Thyroid gland (tissue), 4 donors: Measurements from ENCODE around the gene BACH2. TPM values are rescaled to one million over a fixed set of nuclear protein-coding genes. Genes with fewer than 3 reads are reported as not detected.

ENCODE experiments used
- DNase-seq, 2 donors: peaks; one replicate each; pipeline ENCODE4 v3.0.0-alpha.2; 2019
- H3K27ac ChIP-seq, 3 donors: fragments of 200-600 bp; sonication (generic); 1 replicate in 2 of 3; 2 replicates in 1 of 3; pipeline ENCODE4 v1.5.1; 2016 to 2019; ENCODE audit warnings: mild to moderate bottlenecking in 1 of 3, moderate library complexity in 1 of 3
- H3K27me3 ChIP-seq: fragments of 200-600 bp; sonication (generic); one replicate; pipeline ENCODE4 v1.5.1; 2019
- H3K36me3 ChIP-seq, 2 donors: fragments of 200-600 bp; sonication (generic); one replicate each; pipeline ENCODE4 v1.5.1; 2016 to 2019
- H3K4me1 ChIP-seq, 2 donors: fragments of 200-600 bp; sonication (generic); one replicate each; pipeline ENCODE4 v1.5.1; 2017 to 2019
- H3K4me3 ChIP-seq, 3 donors: fragments of 200-600 bp; sonication (generic); replicated peaks in 1 of 3; 1 replicate in 2 of 3; 2 replicates in 1 of 3; pipeline ENCODE4 v1.5.1; 2016; ENCODE audit warnings: mild to moderate bottlenecking in 1 of 3
- H3K9me3 ChIP-seq: fragments of 200-600 bp; sonication (generic); one replicate; pipeline ENCODE4 v1.5.1; 2017
- CTCF ChIP-seq, 6 experiments: fragments of 200-600 bp in 3 of 6; fragments of 450-650 bp in 3 of 6; sonication (generic) in 3 of 6; IDR thresholded peaks; one replicate each; pipeline ENCODE4 v1.5.1; 2016 to 2019; ENCODE audit warnings: antibody characterized with exemption in 6 of 6, mild to moderate bottlenecking in 2 of 6, inconsistent platforms in 1 of 6, moderate library complexity in 1 of 6
- POLR2A ChIP-seq, 2 donors: fragments of 450-650 bp; IDR thresholded peaks; one replicate each; pipeline ENCODE4 v1.6.1; 2017; ENCODE audit warnings: antibody characterized with exemption in 2 of 2, mild to moderate bottlenecking in 2 of 2, moderate library complexity in 1 of 2
- WGBS, 2 donors: methylation state at CpG; one replicate each; pipeline ENCODE4 v1.1.5; 2017; 5-methylcytosine and 5-hydroxymethylcytosine counted together
- intact Hi-C: fragments of 100-400 bp; cut with DNase I; formaldehyde crosslinking; loops from one replicate; pipeline ENCODE4 v1.15.1; 2023
- total RNA-seq, 4 donors: library from RNA; depleted of rRNA; stranded (reverse); fragments of >200 nt; gene quantifications; one replicate each; pipeline ENCODE4 v1.2.3, GENCODE V29; 2016

Gene BACH2
- total RNA-seq, 4 donors from 2014 or later, result 0.98 to 6.6 (median 3.9) TPM

- Histone ChIP-seq H3K4me1 (peaks cover 9 to 14% of the 10 kb centered on the region in 2 donors), H3K36me3 (no peaks in the 10 kb centered on the region), H3K9me3 (no peaks in the 10 kb centered on the region), H3K4me3 (no peak overlapping the region), H3K27me3 (no peaks in the 10 kb centered on the region), H3K27ac (no peak overlapping the region)
- TF ChIP-seq CTCF (IDR thresholded peaks at IDR 0.05), result no peak
- TF ChIP-seq POLR2A (IDR thresholded peaks at IDR 0.05), result no peak
- DNase-seq, result no peak
- intact Hi-C loops, result loop anchor here (10.0 kb wide), 1 partner anchor 310 kb away; the partner anchor contains the start of gene BACH2
- WGBS, 2 donors, result 75 to 77% methylated on average over 12 of the region's 12 CpGs
These were observed 311.5 kb downstream of the BACH2 start for GRCh38 chr6:89984926-89985750.

- H3K4me3 ChIP-seq, result no peak overlapping the region
- no peaks in the 10 kb centered on the region for H3K27me3 ChIP-seq
- intact Hi-C loops, result loop anchor here (10.0 kb wide), 1 partner anchor 314 kb away; the partner anchor contains the start of gene BACH2
- H3K4me1 ChIP-seq, result no peaks in the 10 kb centered on the region
- no peaks in the 10 kb centered on the region for H3K9me3 ChIP-seq
- no peak for DNase-seq
- H3K27ac ChIP-seq, result no peak overlapping the region
- TF ChIP-seq POLR2A (IDR thresholded peaks at IDR 0.05) (no peak), CTCF (IDR thresholded peaks at IDR 0.05) (no peak)
- no peaks in the 10 kb centered on the region for H3K36me3 ChIP-seq
These were observed 316.3 kb downstream of the BACH2 start for GRCh38 chr6:89980353-89980752.

- TF ChIP-seq POLR2A (IDR thresholded peaks at IDR 0.05) (no peak), CTCF (IDR thresholded peaks at IDR 0.05) (no peak)
- Histone ChIP-seq H3K4me1 (no peaks in the 10 kb centered on the region), H3K27ac (no peak overlapping the region), H3K9me3 (no peaks in the 10 kb centered on the region), H3K27me3 (no peaks in the 10 kb centered on the region), H3K4me3 (no peak overlapping the region), H3K36me3 (no peaks in the 10 kb centered on the region)
- WGBS, 2 donors, result 78 to 95% methylated on average over 6 of the region's 6 CpGs
- DNase-seq, result no peak
- intact Hi-C loops, result loop anchor here (10.0 kb wide), 2 partner anchors 315 to 415 kb away; partner anchors contain the start of gene BACH2
These were observed 317.0 kb downstream of the BACH2 start for GRCh38 chr6:89979481-89980119.

- Histone ChIP-seq H3K4me1 (no peaks in the 10 kb centered on the region), H3K9me3 (no peaks in the 10 kb centered on the region), H3K4me3 (no peak overlapping the region), H3K27ac (no peak overlapping the region), H3K27me3 (no peaks in the 10 kb centered on the region), H3K36me3 (no peaks in the 10 kb centered on the region)
- no peak for DNase-seq
- no peak for TF ChIP-seq POLR2A (IDR thresholded peaks at IDR 0.05)
- TF ChIP-seq CTCF (IDR thresholded peaks at IDR 0.05), result no peak
- intact Hi-C loops, result loop anchor here (10.0 kb wide), 1 partner anchor 416 kb away; no protein-coding TSS in a partner anchor
- 89 to 91% methylated on average over 5 of the region's 5 CpGs for WGBS, 2 donors
These were observed 317.9 kb downstream of the BACH2 start for GRCh38 chr6:89978749-89979145.
